GM10266 (cell line): Measurements from ENCODE around the gene UBE3D.

Experiments
- DNase-seq: peaks from one replicate; pipeline ENCODE4 v3.0.0; 2012; ENCODE audit errors: extremely low spot score
- TF ChIP-seq, protein P1 (sequence below): IDR thresholded peaks from 2 replicates; pipeline ENCODE4 v1.5.1; 2012; ENCODE audit warnings: mild to moderate bottlenecking, low read depth; ENCODE audit not compliant: control insufficient read depth, insufficient read depth; ENCODE audit errors: missing control alignments

The UBE3D gene

DNA sequence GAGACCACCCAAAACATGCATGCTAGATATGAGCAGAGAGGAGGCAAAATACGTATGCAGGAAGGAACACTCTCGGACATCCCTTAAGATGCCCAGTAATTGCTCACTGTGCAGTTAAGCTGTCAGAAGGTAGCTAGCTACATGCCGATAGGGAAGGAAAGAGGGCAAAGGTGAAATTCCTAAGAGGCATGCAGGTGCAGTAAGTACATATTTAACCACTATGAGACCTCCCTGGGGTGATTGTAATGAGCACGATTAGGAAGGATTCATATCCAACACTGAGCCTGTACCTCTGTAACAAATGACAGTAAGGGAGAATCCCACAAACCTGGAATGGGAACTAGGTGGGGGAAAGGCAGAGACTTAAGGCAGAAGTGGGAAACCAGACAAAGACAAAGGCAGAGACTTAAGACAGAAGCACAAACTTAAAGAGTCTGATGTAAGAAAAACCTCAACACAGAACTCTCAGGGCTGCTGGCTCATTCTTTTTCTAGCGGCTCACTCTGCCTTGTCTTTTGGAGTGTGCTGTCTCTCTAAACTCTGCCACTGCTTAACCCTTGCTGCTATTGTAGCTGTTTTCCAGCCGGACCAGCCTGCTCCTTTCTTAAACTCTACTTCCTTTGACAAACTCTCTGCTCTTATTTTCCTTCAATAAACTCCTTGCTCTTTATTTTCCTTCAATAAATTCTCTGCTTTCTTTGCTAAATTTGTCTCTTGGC is 148.1 kb downstream of the UBE3D start:
- no peak for DNase-seq
- TF ChIP-seq, protein P1, sequence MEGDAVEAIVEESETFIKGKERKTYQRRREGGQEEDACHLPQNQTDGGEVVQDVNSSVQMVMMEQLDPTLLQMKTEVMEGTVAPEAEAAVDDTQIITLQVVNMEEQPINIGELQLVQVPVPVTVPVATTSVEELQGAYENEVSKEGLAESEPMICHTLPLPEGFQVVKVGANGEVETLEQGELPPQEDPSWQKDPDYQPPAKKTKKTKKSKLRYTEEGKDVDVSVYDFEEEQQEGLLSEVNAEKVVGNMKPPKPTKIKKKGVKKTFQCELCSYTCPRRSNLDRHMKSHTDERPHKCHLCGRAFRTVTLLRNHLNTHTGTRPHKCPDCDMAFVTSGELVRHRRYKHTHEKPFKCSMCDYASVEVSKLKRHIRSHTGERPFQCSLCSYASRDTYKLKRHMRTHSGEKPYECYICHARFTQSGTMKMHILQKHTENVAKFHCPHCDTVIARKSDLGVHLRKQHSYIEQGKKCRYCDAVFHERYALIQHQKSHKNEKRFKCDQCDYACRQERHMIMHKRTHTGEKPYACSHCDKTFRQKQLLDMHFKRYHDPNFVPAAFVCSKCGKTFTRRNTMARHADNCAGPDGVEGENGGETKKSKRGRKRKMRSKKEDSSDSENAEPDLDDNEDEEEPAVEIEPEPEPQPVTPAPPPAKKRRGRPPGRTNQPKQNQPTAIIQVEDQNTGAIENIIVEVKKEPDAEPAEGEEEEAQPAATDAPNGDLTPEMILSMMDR: no peak

DNA sequence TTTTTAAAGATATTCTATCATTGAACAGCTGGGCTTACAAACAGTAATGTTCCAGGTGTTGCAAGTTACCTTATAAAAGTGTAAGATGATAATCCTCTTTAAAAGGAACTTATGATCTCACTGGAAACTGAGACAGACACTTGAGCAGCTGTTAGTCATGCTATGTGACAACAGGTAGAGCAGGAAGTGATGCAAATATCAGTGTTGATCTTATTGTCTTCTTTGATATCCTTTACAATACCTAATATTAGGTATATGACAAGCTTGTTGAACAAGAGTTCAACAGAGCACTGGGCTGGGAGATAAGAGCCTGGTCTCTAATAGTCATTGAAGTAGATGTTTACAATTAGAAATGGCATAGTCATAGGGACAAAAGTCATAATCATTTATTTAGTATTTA is 150.0 kb downstream of the UBE3D start:
- no peak for DNase-seq

DNA sequence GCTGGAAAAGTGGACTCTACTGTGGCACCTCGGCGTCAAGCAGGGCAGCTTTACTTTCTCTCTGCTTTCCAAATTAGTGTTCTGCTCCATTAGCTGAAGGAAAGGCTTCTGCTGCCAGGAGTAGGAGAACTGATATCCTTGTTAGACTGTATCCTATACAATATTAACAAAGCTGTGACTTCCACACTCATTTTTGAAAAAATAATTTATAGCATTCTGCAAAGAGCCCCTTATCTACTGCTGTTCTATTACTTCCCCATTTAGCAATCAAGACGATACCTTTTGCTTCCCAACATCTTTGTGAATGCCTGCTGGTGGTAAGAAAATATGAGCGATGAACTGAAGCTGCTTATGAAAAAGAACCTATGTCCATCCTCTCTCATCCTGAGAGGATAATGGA is 151.1 kb downstream of the UBE3D start:
- DNase-seq: no peak
- TF ChIP-seq, protein P1: no peak

More for the DNA sequence above, 150.0 kb downstream of the UBE3D start:
- TF ChIP-seq, protein P1: no peak

DNA sequence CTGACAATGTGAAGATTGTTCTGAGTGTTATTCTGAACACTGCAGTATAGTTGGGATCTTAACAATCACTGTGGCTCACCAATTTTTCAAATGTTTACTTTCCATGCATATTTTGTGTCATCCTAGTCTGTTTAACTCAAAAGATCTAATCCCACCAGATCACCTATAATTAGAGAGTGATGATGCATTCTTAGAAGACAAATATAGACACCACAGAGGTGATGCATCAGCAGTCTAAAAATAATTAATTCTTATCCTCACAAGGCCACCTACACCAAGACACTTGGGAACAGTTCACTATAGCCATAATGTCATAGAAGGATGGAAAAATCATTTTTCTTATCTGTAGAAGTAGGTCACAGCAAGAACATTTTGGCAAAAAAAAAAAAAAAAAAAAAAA is 154.8 kb downstream of the UBE3D start:
- no peak for DNase-seq

DNA sequence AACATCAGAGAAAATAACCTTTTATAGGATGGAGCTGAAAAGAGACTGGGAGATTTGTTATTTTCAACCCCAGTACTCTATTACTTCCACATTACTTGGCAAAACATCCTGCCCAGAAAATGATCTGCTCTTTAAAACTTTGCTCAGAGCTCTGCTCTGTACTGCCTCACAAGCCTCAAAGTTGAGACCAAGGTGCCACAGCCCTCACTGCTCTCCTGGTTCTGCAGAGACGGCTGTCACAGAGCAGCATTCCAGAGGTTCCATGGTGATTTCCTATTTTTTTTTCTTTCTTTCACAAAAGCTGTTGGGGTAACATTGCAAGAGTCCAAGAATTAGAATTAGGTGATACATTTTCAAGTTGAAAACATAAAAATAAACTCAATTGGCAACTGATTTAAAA is 155.2 kb downstream of the UBE3D start:
- DNase-seq: no peak
- TF ChIP-seq, protein P1: no peak

More for the DNA sequence above, 154.8 kb downstream of the UBE3D start:
- TF ChIP-seq, protein P1: no peak

DNA sequence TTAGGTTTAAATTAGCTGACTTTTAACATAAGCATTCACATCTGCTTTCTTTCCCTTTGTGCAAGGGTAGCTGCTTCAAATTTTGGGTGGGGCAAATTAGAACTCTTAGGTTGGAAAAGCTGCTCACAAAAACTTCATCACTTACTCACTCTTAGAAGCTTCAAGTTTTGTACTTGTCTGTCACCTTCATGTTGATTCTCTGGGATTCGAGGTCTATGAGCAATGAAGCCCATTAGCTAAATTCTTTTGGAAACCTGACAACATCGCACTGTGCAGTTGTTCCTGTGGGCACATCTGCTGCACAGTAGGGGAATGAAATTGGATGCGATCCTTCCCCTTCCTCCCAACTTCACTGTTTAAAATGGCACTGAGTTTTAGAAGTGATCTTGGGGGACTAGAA is 156.1 kb downstream of the UBE3D start:
- no peak for DNase-seq
- TF ChIP-seq, protein P1: no peak

DNA sequence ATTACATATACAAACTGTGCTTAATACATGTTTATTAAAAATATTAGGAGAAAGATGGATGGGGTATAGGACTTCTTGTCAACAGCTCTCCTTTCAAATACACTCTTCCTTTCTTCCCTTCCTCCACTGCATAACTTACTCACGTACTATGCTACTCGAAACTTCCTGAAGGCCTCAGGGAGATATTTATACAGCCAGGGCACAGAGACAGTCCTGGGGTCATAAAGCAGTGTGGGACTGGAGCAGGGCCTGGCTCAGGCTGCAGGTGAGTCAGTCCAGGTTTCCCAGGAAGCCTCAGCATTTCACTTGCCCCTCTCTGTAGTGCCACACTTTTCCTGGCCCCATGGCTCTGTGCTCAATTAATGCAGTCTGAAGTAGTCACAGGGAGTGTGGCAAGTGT is 157.0 kb downstream of the UBE3D start:
- DNase-seq: no peak
- TF ChIP-seq, protein P1: no peak
